Tibial artery (tissue), 4 donors: ENCODE results near the gene ACOT7.

Experiments
- DNase-seq, 2 donors: peaks; one replicate each; pipeline ENCODE4 v3.0.0-alpha.2; 2019
- H3K27ac ChIP-seq, 2 donors: fragments of 200-600 bp; sonication (generic) in 1 of 2; 1 replicate in 1 of 2; 2 replicates in 1 of 2; pipeline ENCODE4 v1.5.1; 2018 to 2019; ENCODE audit warnings: mild to moderate bottlenecking in 1 of 2
- H3K27me3 ChIP-seq, 2 donors: fragments of 200-600 bp; sonication (generic) in 1 of 2; one replicate each; pipeline versions ENCODE4 v1.5.1 to v1.6.0; 2016 to 2019
- H3K36me3 ChIP-seq, 3 donors: fragments of 200-600 bp; sonication (generic) in 2 of 3; one replicate each; pipeline ENCODE4 v1.5.1; 2016 to 2019; ENCODE audit warnings: mild to moderate bottlenecking in 2 of 3
- H3K4me1 ChIP-seq, 4 donors: fragments of 200-600 bp; sonication (generic) in 2 of 4; 1 replicate in 3 of 4; 2 replicates in 1 of 4; pipeline ENCODE4 v1.5.1; 2016 to 2019
- H3K4me3 ChIP-seq, 2 donors: fragments of 200-600 bp; sonication (generic) in 1 of 2; 1 replicate in 1 of 2; 2 replicates in 1 of 2; pipeline ENCODE4 v1.5.1; 2018 to 2019; ENCODE audit warnings: mild to moderate bottlenecking in 2 of 2
- H3K9me3 ChIP-seq, 3 donors: fragments of 200-600 bp; sonication (generic) in 1 of 3; one replicate each; pipeline ENCODE4 v1.5.1; 2016 to 2019
- CTCF ChIP-seq, 2 experiments: fragments of 200-600 bp in 1 of 2; fragments of 450-650 bp in 1 of 2; IDR thresholded peaks; one replicate each; pipeline ENCODE4 v1.5.1; 2017 to 2019; ENCODE audit warnings: antibody characterized with exemption in 2 of 2, mild to moderate bottlenecking in 1 of 2, moderate library complexity in 1 of 2
- intact Hi-C: fragments of 100-400 bp; cut with DNase I; formaldehyde crosslinking; loops from one replicate; pipeline ENCODE4 v1.15.0; 2023; ENCODE audit warnings: low total_unique reads

The ACOT7 gene

DNA sequence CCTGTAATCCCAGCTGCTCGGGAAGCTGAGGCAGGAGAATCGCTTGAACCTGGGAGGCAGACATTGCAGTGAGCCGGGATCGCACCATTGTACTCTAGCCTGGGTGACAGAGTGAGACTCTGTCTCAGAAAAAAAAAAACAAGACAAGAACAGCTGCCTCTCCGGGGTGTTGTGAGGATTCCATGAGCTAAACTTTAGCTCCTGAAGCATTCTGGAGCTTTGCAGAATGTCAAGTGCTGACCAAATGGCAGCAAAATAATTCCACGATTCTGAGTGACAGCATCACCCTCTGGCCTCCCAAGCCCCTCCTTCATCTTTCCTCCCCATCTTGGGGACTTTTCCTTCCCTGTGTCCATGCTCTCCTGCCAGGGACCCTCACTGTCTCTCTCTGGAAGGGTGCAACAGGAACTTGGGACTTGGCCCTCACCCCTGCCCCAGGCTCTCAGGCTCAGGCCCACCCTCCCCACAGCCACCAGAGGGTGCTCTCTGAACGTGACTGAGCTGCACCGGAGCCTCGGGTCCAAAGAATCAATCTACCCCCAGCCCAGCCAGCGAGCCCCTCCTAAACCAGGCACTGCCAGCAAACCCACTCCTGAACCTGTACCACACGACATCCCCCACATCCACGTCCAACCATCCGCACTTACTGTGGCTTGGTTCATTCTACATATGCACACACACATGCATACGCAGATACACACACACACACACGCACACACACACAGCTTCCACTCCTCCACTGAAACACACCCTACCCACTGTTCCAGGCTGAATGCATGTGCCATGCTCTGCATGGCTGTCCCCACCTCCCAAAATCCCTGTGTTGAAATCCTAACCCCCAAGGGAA lies 45.7 kb downstream of the ACOT7 start:
- Histone ChIP-seq H3K36me3 (no peaks in the 10 kb centered on the region), H3K9me3 (no peaks in the 10 kb centered on the region), H3K4me1 (peaks cover 0 to 32% (median 6%) of the 10 kb centered on the region in 4 donors), H3K27ac (no peak overlapping the region), H3K27me3 (no peaks in the 10 kb centered on the region), H3K4me3 (no peak overlapping the region)
- DNase-seq = no peak
- peak in 1 of 2 experiments; percentile 16 for TF ChIP-seq CTCF (IDR thresholded peaks at IDR 0.05)
- intact Hi-C loops = no loop called here

GRCh38 chr1:6345460-6345859 lies 48.1 kb downstream of the ACOT7 start:
- TF ChIP-seq CTCF (IDR thresholded peaks at IDR 0.05) = no peak
- Histone ChIP-seq H3K36me3 (no peaks in the 10 kb centered on the region), H3K9me3 (no peaks in the 10 kb centered on the region), H3K27ac (no peak overlapping the region), H3K4me1 (peaks cover 0 to 25% (median 5%) of the 10 kb centered on the region in 4 donors), H3K4me3 (no peak overlapping the region), H3K27me3 (no peaks in the 10 kb centered on the region)
- DNase-seq = no peak
- intact Hi-C loops = no loop called here

- Histone ChIP-seq H3K4me3 (no peak overlapping the region), H3K9me3 (no peaks in the 10 kb centered on the region), H3K4me1 (peaks cover 0 to 20% (median under 1%) of the 10 kb centered on the region in 4 donors), H3K27me3 (no peaks in the 10 kb centered on the region), H3K36me3 (no peaks in the 10 kb centered on the region), H3K27ac (no peak overlapping the region)
- no peak for TF ChIP-seq CTCF (IDR thresholded peaks at IDR 0.05)
- intact Hi-C loops = no loop called here
- DNase-seq = no peak
These were observed 48.6 kb downstream of the ACOT7 start for GRCh38 chr1:6345009-6345408.

DNA sequence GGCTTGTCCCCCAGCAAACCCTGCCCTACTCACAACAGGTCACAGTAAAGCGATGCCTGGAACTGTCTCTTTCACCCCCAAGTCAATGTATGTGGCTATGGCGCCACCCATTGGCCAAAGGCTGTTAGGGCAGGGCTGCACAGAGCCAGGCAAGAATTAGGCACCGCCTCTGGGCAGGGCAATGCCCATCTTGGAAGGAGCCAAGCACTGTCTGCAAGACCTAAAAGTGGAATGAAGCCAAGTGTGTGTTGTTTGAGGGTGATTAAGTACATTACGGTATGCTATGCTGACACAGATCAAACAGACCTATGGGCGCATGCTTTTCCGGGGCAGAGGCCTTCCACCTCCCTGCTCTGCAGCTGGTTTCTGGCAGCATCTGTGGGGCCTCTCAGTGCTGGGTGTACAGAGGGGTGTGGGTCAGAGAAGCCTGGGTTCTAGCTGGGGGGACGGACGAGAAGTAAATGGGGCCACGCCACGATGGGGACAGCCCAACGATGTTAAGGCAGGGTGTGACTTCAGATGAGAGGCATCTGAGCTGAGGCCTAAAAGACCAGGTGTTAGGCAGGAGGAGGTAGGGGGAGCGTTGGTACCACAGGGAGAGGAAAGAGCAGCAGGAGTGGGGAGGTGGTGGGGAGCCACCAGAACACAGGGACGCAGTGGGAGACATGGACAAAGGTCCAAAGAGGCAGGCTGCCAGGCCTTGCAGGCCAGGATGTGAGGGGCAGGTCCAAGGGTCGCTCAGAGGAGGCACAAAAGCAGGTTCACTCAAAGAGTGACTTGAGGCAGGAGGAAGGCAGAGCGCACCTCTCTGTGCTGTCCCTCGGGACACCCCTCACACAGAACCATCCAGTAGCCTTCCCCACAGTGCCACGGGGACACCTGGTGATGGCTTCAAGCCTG lies 49.8 kb downstream of the ACOT7 start:
- Histone ChIP-seq H3K27me3 (no peaks in the 10 kb centered on the region), H3K4me1 (peaks cover 0 to 8% (median 0%) of the 10 kb centered on the region in 4 donors), H3K27ac (no peak overlapping the region), H3K4me3 (no peak overlapping the region), H3K9me3 (no peaks in the 10 kb centered on the region), H3K36me3 (peaks cover 0 to 7% (median 6%) of the 10 kb centered on the region in 3 donors)
- intact Hi-C loops = loop anchor here (5.0 kb wide), 1 partner anchor 96 kb away; no protein-coding TSS in a partner anchor
- TF ChIP-seq CTCF (IDR thresholded peaks at IDR 0.05) = peak; percentile 65
- DNase-seq = peak in 1 of 2 donors; percentile 58

- H3K9me3 ChIP-seq = no peaks in the 10 kb centered on the region
- no peak overlapping the region for H3K27ac ChIP-seq
- peaks cover 0 to 16% (median 14%) of the 10 kb centered on the region in 3 donors for H3K36me3 ChIP-seq
- no peak for TF ChIP-seq CTCF (IDR thresholded peaks at IDR 0.05)
- intact Hi-C loops = loop anchor here (5.0 kb wide), 1 partner anchor 95 kb away; no protein-coding TSS in a partner anchor
- no peak for DNase-seq
- no peaks in the 10 kb centered on the region for H3K27me3 ChIP-seq
- no peak overlapping the region for H3K4me3 ChIP-seq
- peaks cover 0 to 5% (median 0%) of the 10 kb centered on the region in 4 donors for H3K4me1 ChIP-seq
These were observed 51.5 kb downstream of the ACOT7 start for GRCh38 chr1:6342056-6342455.
